Measurements from ENCODE around the gene VSNL1.

GRCh38 chr2:17606851-17607250, 66.4 kb downstream of the VSNL1 start:
- no peak for TF ChIP-seq CTCF (IDR thresholded peaks at IDR 0.05)
- TF ChIP-seq POLR2A (IDR thresholded peaks at IDR 0.05), result no peak
